ENCODE results near the gene MIS12.

MIS12 gene

GRCh38 chr17:5535436-5535835 lies 49.1 kb downstream of the MIS12 start:
- no peak for DNase-seq (ENCODE audit: low read depth in 2 of 2)

DNA sequence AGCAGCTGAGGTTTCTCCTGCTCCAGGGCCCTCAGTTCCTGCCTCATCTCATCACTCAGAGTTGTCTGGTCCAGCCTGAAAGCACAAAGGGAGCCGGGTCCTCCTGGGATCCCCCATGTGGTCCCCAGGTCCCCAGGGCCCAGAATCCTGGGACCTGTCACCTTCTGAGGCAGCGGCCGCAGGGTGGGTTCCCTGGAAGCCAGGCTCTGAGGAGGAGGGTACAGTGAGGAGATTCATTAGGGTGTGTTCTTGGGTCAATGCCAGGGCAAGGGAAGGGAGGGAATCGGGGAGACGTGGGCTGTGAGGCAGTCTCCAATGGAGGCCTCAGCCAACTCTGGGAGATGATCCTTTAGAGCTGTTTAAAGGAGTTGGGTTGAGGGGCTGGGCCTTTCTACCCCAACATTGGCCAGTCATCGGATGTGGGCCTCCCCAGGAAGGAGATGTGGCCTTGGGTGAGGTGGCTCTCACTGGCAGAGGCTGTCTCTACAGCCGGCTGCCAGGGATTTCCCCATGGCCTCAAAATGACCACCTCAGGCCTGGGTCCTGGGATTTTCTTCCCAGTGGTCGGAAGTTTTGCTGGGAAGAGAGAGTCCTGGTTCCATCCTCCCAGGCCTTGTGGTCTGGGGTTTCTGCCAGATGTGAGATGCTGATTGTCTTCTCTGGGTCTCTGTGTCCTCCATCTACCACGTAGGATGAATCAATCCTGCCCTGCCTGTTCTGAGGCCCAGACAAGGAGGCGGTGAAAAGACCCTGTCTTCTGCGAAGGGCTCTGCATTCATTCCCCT lies 50.7 kb downstream of the MIS12 start:
- DNase-seq (ENCODE audit: low read depth in 2 of 2), result no peak

DNA sequence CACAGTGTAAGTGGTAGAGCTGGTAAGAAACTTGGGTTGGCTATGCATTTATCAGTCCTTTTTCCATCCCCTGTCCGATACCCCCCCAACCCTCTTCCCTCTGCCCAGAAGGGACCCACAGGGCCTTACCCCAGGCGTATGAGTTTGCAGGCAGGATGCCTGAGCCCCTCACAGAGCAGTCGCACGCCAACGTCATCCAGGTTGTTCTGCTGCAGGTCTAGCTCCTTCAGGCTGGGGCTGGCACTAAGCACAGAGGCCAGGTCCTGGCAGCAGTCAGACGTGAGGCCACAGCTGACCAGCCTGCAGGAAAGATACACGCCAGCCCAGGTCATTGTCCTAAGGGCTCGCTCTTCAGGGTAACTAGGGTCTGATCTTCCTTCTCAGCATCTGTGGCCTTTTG lies 52.9 kb downstream of the MIS12 start:
- DNase-seq (ENCODE audit: low read depth in 2 of 2), result no peak

- DNase-seq (ENCODE audit: low read depth in 2 of 2), result no peak
Measured at GRCh38 chr17:5540321-5540720, 54.0 kb downstream of the MIS12 start.

Measured in stimulated activated CD4-positive, alpha-beta T cell treated with anti-CD3 and anti-CD28 coated beads, Interleukin-15, amount 100 ng/mL, for 48 hours (primary cell).